Activated CD8-positive, alpha-beta T cell treated with anti-CD3 and anti-CD28 coated beads for 36 hours (primary cell): ENCODE data around the gene SPOCK3. TPM values are rescaled to one million over a fixed set of nuclear protein-coding genes. Genes with fewer than 3 reads are reported as not detected.
"Not testable (repeated sequence)": the region's sequence is repeated elsewhere in the genome, so short reads cannot be mapped to it uniquely, and the experiment has no call there.

ENCODE experiments used
- ATAC-seq: fragments of 200-7000 bp; cut with Tn5 transposase; one replicate; pipeline ENCODE4 v1.10.0; 2021; ENCODE audit warnings: mild to moderate bottlenecking, moderate library complexity
- CTCF ChIA-PET: fragments of 350-600 bp; sonication (Branson Sonifier 250); formaldehyde crosslinking; loops from one replicate; lab custom pipeline; 2021; ENCODE audit warnings: antibody characterized with exemption; lab: Charles Lee
- POLR2A ChIA-PET: fragments of 350-600 bp; sonication (Branson Sonifier 250); formaldehyde crosslinking; loops from one replicate; lab custom pipeline; 2021; ENCODE audit warnings: antibody characterized with exemption; lab: Charles Lee
- DNase-seq: peaks from one replicate; pipeline ENCODE4 v3.0.0-alpha.2; 2020
- H3K27ac Mint-ChIP-seq: one replicate; pipeline ENCODE4 v1.8.0; 2021; ENCODE audit warnings: mild to moderate bottlenecking, mixed read lengths
- H3K27me3 Mint-ChIP-seq: one replicate; pipeline ENCODE4 v1.8.0; 2021; ENCODE audit warnings: mixed read lengths
- H3K36me3 Mint-ChIP-seq: one replicate; pipeline ENCODE4 v1.8.0; 2021; ENCODE audit warnings: low read depth, mixed read lengths
- H3K4me1 Mint-ChIP-seq: one replicate; pipeline ENCODE4 v1.8.0; 2021; ENCODE audit warnings: low read depth, mixed read lengths
- H3K4me3 Mint-ChIP-seq: one replicate; pipeline ENCODE4 v1.8.0; 2021; ENCODE audit warnings: mild to moderate bottlenecking, moderate library complexity, mixed read lengths
- H3K9me3 Mint-ChIP-seq: one replicate; pipeline ENCODE4 v1.8.0; 2021; ENCODE audit warnings: mixed read lengths
- CTCF ChIP-seq: fragments of 200-600 bp; IDR thresholded peaks from one replicate; pipeline ENCODE4 v1.8.0; 2022; ENCODE audit warnings: antibody characterized with exemption, mild to moderate bottlenecking
- intact Hi-C: fragments of 100-400 bp; cut with micrococcal nuclease; formaldehyde crosslinking; loops from one replicate; pipeline ENCODE4 v1.10.0; 2022
- total RNA-seq, 2 experiments: library from RNA; stranded (reverse); gene quantifications; one replicate each; pipeline ENCODE4 v1.2.3, GENCODE V29; 2021

SPOCK3 gene
- not detected for total RNA-seq

GRCh38 chr4:167234316-167234881 lies at the start of gene SPOCK3:
SPOCK3 (minus strand) TSS chr4:167234494.
- no peaks in the 10 kb centered on the region for H3K36me3 Mint-ChIP-seq
- H3K4me3 Mint-ChIP-seq = peak within 1 kb of the TSS; percentile 35
- peaks cover 23% of the 10 kb centered on the region for H3K27me3 Mint-ChIP-seq

GRCh38 chr4:167282171-167282864 lies 48.0 kb upstream of the SPOCK3 start:
- intact Hi-C loops = no loop called here
- H3K36me3 Mint-ChIP-seq = no peaks in the 10 kb centered on the region
- ChIA-PET CTCF (no interaction called here), POLR2A (no interaction called here)
- peaks cover 11% of the 10 kb centered on the region for H3K9me3 Mint-ChIP-seq
- DNase-seq = no peak
- TF ChIP-seq CTCF = no peak
- H3K4me3 Mint-ChIP-seq = no peak overlapping the region
- H3K4me1 Mint-ChIP-seq = no peaks in the 10 kb centered on the region
- no peak for ATAC-seq
- H3K27me3 Mint-ChIP-seq = no peaks in the 10 kb centered on the region
- H3K27ac Mint-ChIP-seq = no peak overlapping the region

More at GRCh38 chr4:167234316-167234881, at the start of gene SPOCK3:
- no peak for TF ChIP-seq CTCF
- no peak within 1 kb of the TSS for H3K27ac Mint-ChIP-seq
- ATAC-seq (peak; percentile 30), DNase-seq (peak; percentile 14)
- no peaks in the 10 kb centered on the region for H3K9me3 Mint-ChIP-seq
- intact Hi-C loops = no loop called here
- POLR2A ChIA-PET = no interaction called here
- CTCF ChIA-PET = interaction anchor here (0.6 kb wide), 1 partner anchor 10 kb away, joined by 3 read pairs; no protein-coding TSS in a partner anchor
- peaks cover 5% of the 10 kb centered on the region for H3K4me1 Mint-ChIP-seq

GRCh38 chr4:167281545-167281944 lies 47.3 kb upstream of the SPOCK3 start:
- intact Hi-C loops, H3K4me1 Mint-ChIP-seq, H3K9me3 Mint-ChIP-seq, DNase-seq, H3K4me3 Mint-ChIP-seq, ATAC-seq, H3K27me3 Mint-ChIP-seq, H3K36me3 Mint-ChIP-seq, POLR2A ChIA-PET, CTCF ChIA-PET, H3K27ac Mint-ChIP-seq: not testable (repeated sequence)

GRCh38 chr4:167274351-167274750 lies 40.1 kb upstream of the SPOCK3 start:
- intact Hi-C loops = no loop called here
- ChIA-PET POLR2A (no interaction called here), CTCF (no interaction called here)
- Mint-ChIP-seq H3K4me1 (no peaks in the 10 kb centered on the region), H3K27ac (no peak overlapping the region), H3K4me3 (no peak overlapping the region), H3K36me3 (no peaks in the 10 kb centered on the region), H3K9me3 (no peaks in the 10 kb centered on the region), H3K27me3 (no peaks in the 10 kb centered on the region)
- DNase-seq (no peak), ATAC-seq (no peak)
- TF ChIP-seq CTCF = no peak

GRCh38 chr4:167265231-167265630 lies 30.9 kb upstream of the SPOCK3 start:
- POLR2A ChIA-PET = no interaction called here
- Mint-ChIP-seq H3K36me3 (no peaks in the 10 kb centered on the region), H3K27ac (no peak overlapping the region), H3K9me3 (peaks cover 2% of the 10 kb centered on the region), H3K4me3 (no peak overlapping the region), H3K27me3 (no peaks in the 10 kb centered on the region), H3K4me1 (no peaks in the 10 kb centered on the region)
- ATAC-seq (no peak), DNase-seq (no peak)
- intact Hi-C loops = no loop called here
- TF ChIP-seq CTCF = no peak
- CTCF ChIA-PET = no interaction called here
